HEK293 (cell line): ENCODE data around the gene PARL.

ENCODE experiments used
- CTCF ChIA-PET: fragments of 350-600 bp; formaldehyde crosslinking; extraction: SDS; loops from one replicate; lab custom pipeline; 2021; ENCODE audit warnings: antibody characterized with exemption; lab: Yijun Ruan, JAX
- POLR2A ChIA-PET: fragments of 300-600 bp; formaldehyde crosslinking; extraction: SDS; loops from one replicate; lab custom pipeline; 2020; ENCODE audit warnings: antibody characterized with exemption, inconsistent platforms; lab: Yijun Ruan, JAX
- H3K27ac ChIP-seq: fragments of 200-500 bp; sonication (Bioruptor generic); 2 replicates; pipeline ENCODE4 v1.5.1; 2014; ENCODE audit warnings: low read depth, low read length, control low read depth, inconsistent platforms; ENCODE audit errors: extremely low read depth
- H3K36me3 ChIP-seq, 2 experiments: fragments of 200-500 bp in 1 of 2; sonication (Bioruptor generic) in 1 of 2; 1 replicate in 1 of 2; 2 replicates in 1 of 2; pipeline ENCODE4 v1.5.1; 2014 to 2017; ENCODE audit warnings: inconsistent platforms in 2 of 2, low read length in 2 of 2; ENCODE audit not compliant: control insufficient read depth in 2 of 2, insufficient read depth in 1 of 2
- H3K4me1 ChIP-seq: fragments of 200-500 bp; sonication (Bioruptor generic); 2 replicates; pipeline ENCODE4 v1.5.1; 2014; ENCODE audit warnings: mild to moderate bottlenecking, low read length, inconsistent platforms; ENCODE audit not compliant: control insufficient read depth, insufficient read depth
- H3K4me3 ChIP-seq: 2 replicates; pipeline ENCODE4 v1.5.1; 2011; ENCODE audit warnings: low read depth, mild to moderate bottlenecking, control low read depth, low read length, moderate library complexity
- H3K9me3 ChIP-seq: fragments of 200-500 bp; sonication (Bioruptor generic); 2 replicates; pipeline ENCODE4 v1.5.1; 2014; ENCODE audit warnings: low read depth, low read length, inconsistent platforms; ENCODE audit not compliant: control insufficient read depth, insufficient read depth
- BCL11A ChIP-seq: fragments of 450-650 bp; formaldehyde crosslinking; IDR thresholded peaks from 2 replicates; pipeline ENCODE4 v1.5.1; 2016; ENCODE audit warnings: low read depth, missing biosample characterization, missing genetic modification characterization
- CTCF ChIP-seq: fragments of 450-650 bp; formaldehyde crosslinking; IDR thresholded peaks from 2 replicates; pipeline ENCODE4 v1.5.1; 2016; ENCODE audit warnings: missing biosample characterization, missing genetic modification characterization
- ELK4 ChIP-seq: IDR thresholded peaks from 2 replicates; pipeline ENCODE4 v1.6.1; 2011; ENCODE audit warnings: mild to moderate bottlenecking, low read depth, low read length, borderline replicate concordance
- HOXA7 ChIP-seq: sonication (generic); formaldehyde crosslinking; IDR thresholded peaks from 2 replicates; pipeline ENCODE4 v1.8.1; 2022; ENCODE audit warnings: missing genetic modification reagents, borderline replicate concordance
- IKZF3 ChIP-seq: fragments of 450-650 bp; IDR thresholded peaks from 2 replicates; pipeline ENCODE4 v1.5.0; 2018; ENCODE audit warnings: missing biosample characterization, mild to moderate bottlenecking, missing genetic modification characterization, moderate library complexity
- KLF17 ChIP-seq: fragments of 450-650 bp; formaldehyde crosslinking; IDR thresholded peaks from 2 replicates; pipeline ENCODE4 v1.5.1; 2016; ENCODE audit warnings: missing biosample characterization, missing genetic modification characterization
- OVOL3 ChIP-seq: fragments of 450-650 bp; formaldehyde crosslinking; IDR thresholded peaks from 2 replicates; pipeline ENCODE4 v1.5.1; 2016; ENCODE audit warnings: missing biosample characterization, missing genetic modification characterization
- PBX3 ChIP-seq: sonication (generic); formaldehyde crosslinking; IDR thresholded peaks from 2 replicates; pipeline ENCODE4 v1.8.1; 2022; ENCODE audit warnings: mild to moderate bottlenecking, moderate library complexity, missing genetic modification reagents
- PRDM10 ChIP-seq: fragments of 450-650 bp; formaldehyde crosslinking; IDR thresholded peaks from 2 replicates; pipeline ENCODE4 v1.5.1; 2016; ENCODE audit warnings: missing biosample characterization, missing genetic modification characterization
- SALL2 ChIP-seq: fragments of 450-650 bp; formaldehyde crosslinking; IDR thresholded peaks from 2 replicates; pipeline ENCODE4 v1.5.0; 2017; ENCODE audit warnings: missing biosample characterization, mild to moderate bottlenecking, missing genetic modification characterization, borderline replicate concordance
- SCRT2 ChIP-seq: fragments of 450-650 bp; formaldehyde crosslinking; IDR thresholded peaks from 2 replicates; pipeline ENCODE4 v1.5.1; 2016; ENCODE audit warnings: missing biosample characterization, missing genetic modification characterization
- ZBTB48 ChIP-seq: fragments of 450-650 bp; formaldehyde crosslinking; IDR thresholded peaks from 2 replicates; pipeline ENCODE4 v1.5.1; 2016; ENCODE audit warnings: missing biosample characterization, missing genetic modification characterization
- ZBTB6 ChIP-seq: fragments of 450-650 bp; formaldehyde crosslinking; IDR thresholded peaks from 2 replicates; pipeline ENCODE4 v1.5.1; 2017; ENCODE audit warnings: missing biosample characterization, missing genetic modification characterization
- ZBTB8A ChIP-seq: fragments of 450-650 bp; formaldehyde crosslinking; IDR thresholded peaks from 2 replicates; pipeline ENCODE4 v1.5.1; 2016; ENCODE audit warnings: missing biosample characterization, missing genetic modification characterization
- ZNF132 ChIP-seq: fragments of 450-650 bp; formaldehyde crosslinking; IDR thresholded peaks from 2 replicates; pipeline ENCODE4 v1.5.1; 2017; ENCODE audit warnings: missing biosample characterization, missing genetic modification characterization, borderline replicate concordance
- ZNF175 ChIP-seq: fragments of 450-650 bp; formaldehyde crosslinking; IDR thresholded peaks from 2 replicates; pipeline ENCODE4 v1.5.1; 2016; ENCODE audit warnings: missing biosample characterization, missing genetic modification characterization
- ZNF2 ChIP-seq: fragments of 450-650 bp; formaldehyde crosslinking; IDR thresholded peaks from 2 replicates; pipeline ENCODE4 v1.5.1; 2016; ENCODE audit warnings: missing biosample characterization, missing genetic modification characterization
- ZNF391 ChIP-seq: fragments of 450-650 bp; formaldehyde crosslinking; IDR thresholded peaks from 2 replicates; pipeline ENCODE4 v1.5.1; 2016; ENCODE audit warnings: low read depth, missing biosample characterization, missing genetic modification characterization, borderline replicate concordance
- ZNF521 ChIP-seq: fragments of 450-650 bp; formaldehyde crosslinking; IDR thresholded peaks from 2 replicates; pipeline ENCODE4 v1.5.1; 2017; ENCODE audit warnings: missing biosample characterization, mild to moderate bottlenecking, missing genetic modification characterization
- ZNF768 ChIP-seq: fragments of 450-650 bp; formaldehyde crosslinking; IDR thresholded peaks from 2 replicates; pipeline ENCODE4 v1.5.1; 2018; ENCODE audit warnings: missing biosample characterization, mild to moderate bottlenecking, missing genetic modification characterization

The PARL gene

GRCh38 chr3:183913580-183913920, 28.9 kb upstream of the PARL start:
- H3K4me3 ChIP-seq = no peak overlapping the region
- POLR2A ChIA-PET = no interaction called here
- TF ChIP-seq PBX3 = no peak
- TF ChIP-seq ELK4 = no peak
- no peak for TF ChIP-seq OVOL3 (tag by site-specific recombination)
- TF ChIP-seq HOXA7 = no peak
- no peak for TF ChIP-seq ZNF521 (tag by site-specific recombination)
- TF ChIP-seq IKZF3 (tag by site-specific recombination) = no peak
- TF ChIP-seq SCRT2 (tag by site-specific recombination) = no peak
- no peak for TF ChIP-seq BCL11A (tag by site-specific recombination)
- no peak for TF ChIP-seq ZNF132 (tag by site-specific recombination)
- TF ChIP-seq ZBTB6 (tag by site-specific recombination) = no peak
- TF ChIP-seq ZNF768 (tag by site-specific recombination) = no peak
- no peak for TF ChIP-seq CTCF (tag by site-specific recombination)
- TF ChIP-seq PRDM10 (tag by site-specific recombination) = no peak
- no peak for TF ChIP-seq ZNF175 (tag by site-specific recombination)
- TF ChIP-seq KLF17 (tag by site-specific recombination) = no peak
- TF ChIP-seq SALL2 = no peak
- no peak for TF ChIP-seq ZNF2 (tag by site-specific recombination)
- no peak for TF ChIP-seq ZBTB48 (tag by site-specific recombination)
- TF ChIP-seq ZBTB8A (tag by site-specific recombination) = no peak
- no peak for TF ChIP-seq ZNF391 (tag by site-specific recombination)
- H3K27ac ChIP-seq = no peak overlapping the region
- no peaks in the 10 kb centered on the region for H3K4me1 ChIP-seq
- no peaks in the 10 kb centered on the region for H3K36me3 ChIP-seq
- CTCF ChIA-PET = no interaction called here
- H3K9me3 ChIP-seq = no peaks in the 10 kb centered on the region
